Left ventricle myocardium inferior (tissue), 1 donor: ENCODE data around the gene SMAGP. TPM values are rescaled to one million over a fixed set of nuclear protein-coding genes. Genes with fewer than 3 reads are reported as not detected.

Experiments
- DNase-seq: peaks from one replicate; pipeline ENCODE4 v3.0.0-alpha.2; 2020
- H3K27ac ChIP-seq: fragments of 200-600 bp; replicated peaks from 2 replicates; pipeline ENCODE4 v1.8.0; 2021
- H3K27me3 ChIP-seq: fragments of 200-600 bp; 2 replicates; pipeline ENCODE4 v1.8.0; 2021; ENCODE audit warnings: low read depth
- H3K36me3 ChIP-seq: fragments of 200-600 bp; 2 replicates; pipeline ENCODE4 v1.8.0; 2021
- H3K4me1 ChIP-seq: fragments of 200-600 bp; 2 replicates; pipeline ENCODE4 v1.8.0; 2021
- H3K4me3 ChIP-seq: fragments of 200-600 bp; 2 replicates; pipeline ENCODE4 v1.8.0; 2021; ENCODE audit warnings: mild to moderate bottlenecking, moderate library complexity
- H3K9me3 ChIP-seq: fragments of 200-600 bp; replicated peaks from 2 replicates; pipeline ENCODE4 v1.8.0; 2021
- CTCF ChIP-seq: fragments of 200-600 bp; IDR thresholded peaks from 2 replicates; pipeline ENCODE4 v1.8.0; 2021; ENCODE audit warnings: antibody characterized with exemption, mild to moderate bottlenecking, borderline replicate concordance
- intact Hi-C: fragments of 100-400 bp; cut with micrococcal nuclease; formaldehyde crosslinking; loops from one replicate; pipeline ENCODE4 v1.11.0; 2022
- total RNA-seq: library from RNA; stranded (reverse); fragmentation: NEBNext Ultra II Directional; extraction: Animal tissue kit (Norgen Biotek cat#: 25700); gene quantifications from one replicate; pipeline ENCODE4 v1.2.1, GENCODE V29; 2021
- donor health status: DM: no; HTN: yes; CAD: no; lungs with severe emphysema.

SMAGP gene
- total RNA-seq, 1 donor from 2014 or later, result 3.3 TPM

DNA sequence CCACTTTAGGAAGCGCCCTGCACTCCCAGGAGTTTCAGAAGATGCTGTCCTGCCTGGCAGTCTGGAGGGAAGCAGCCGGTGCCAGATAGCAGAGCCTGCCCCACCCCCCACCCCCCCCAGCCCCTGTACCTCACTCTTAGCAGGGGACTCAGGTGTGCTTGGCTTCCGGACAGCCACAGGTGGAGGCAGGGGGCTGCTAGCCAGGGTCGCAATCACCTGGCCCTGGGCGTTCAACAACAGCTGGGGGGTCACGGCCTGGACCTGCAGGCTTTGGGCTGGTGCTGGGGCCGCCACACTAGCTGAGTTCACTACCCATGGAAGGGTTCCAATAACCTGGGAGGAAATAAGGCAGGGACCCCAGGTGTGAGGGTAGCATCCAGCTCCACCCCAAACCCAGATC lies 74.4 kb downstream of the SMAGP start:
- Histone ChIP-seq H3K4me3 (no peak overlapping the region), H3K9me3 (no peaks in the 10 kb centered on the region), H3K4me1 (no peaks in the 10 kb centered on the region), H3K27me3 (no peaks in the 10 kb centered on the region), H3K27ac (no peak overlapping the region), H3K36me3 (peaks cover 17% of the 10 kb centered on the region)
- TF ChIP-seq CTCF, result no peak
- DNase-seq, result no peak
- intact Hi-C loops, result no loop called here

Other genes starting within 250 kb of the SMAGP start
- 25.1 TPM for gene SLC11A2, start 244.0 kb downstream of the SMAGP start, total RNA-seq
- gene LETMD1, start 222.1 kb downstream of the SMAGP start, total RNA-seq, result 20.6 TPM
- gene CSRNP2, start 186.8 kb downstream of the SMAGP start, total RNA-seq, result 21.8 TPM
- 22.8 TPM for gene TFCP2, start 97.3 kb downstream of the SMAGP start, total RNA-seq
- 9.9 TPM for gene POU6F1, start 52.4 kb downstream of the SMAGP start, total RNA-seq
- 179 TPM for gene DAZAP2, start 31.6 kb downstream of the SMAGP start, total RNA-seq
- gene BIN2, start 53.8 kb upstream of the SMAGP start, total RNA-seq, result 1.6 TPM
- gene CELA1, start 76.3 kb upstream of the SMAGP start, total RNA-seq, result not detected
- 0.60 TPM for gene GALNT6, start 121.0 kb upstream of the SMAGP start, total RNA-seq
- gene SLC4A8, start 154.4 kb upstream of the SMAGP start, total RNA-seq, result 0.14 TPM